ENCODE data around the gene RANBP3. TPM values are rescaled to one million over a fixed set of nuclear protein-coding genes. Genes with fewer than 3 reads are reported as not detected.

Gene RANBP3, protein sequence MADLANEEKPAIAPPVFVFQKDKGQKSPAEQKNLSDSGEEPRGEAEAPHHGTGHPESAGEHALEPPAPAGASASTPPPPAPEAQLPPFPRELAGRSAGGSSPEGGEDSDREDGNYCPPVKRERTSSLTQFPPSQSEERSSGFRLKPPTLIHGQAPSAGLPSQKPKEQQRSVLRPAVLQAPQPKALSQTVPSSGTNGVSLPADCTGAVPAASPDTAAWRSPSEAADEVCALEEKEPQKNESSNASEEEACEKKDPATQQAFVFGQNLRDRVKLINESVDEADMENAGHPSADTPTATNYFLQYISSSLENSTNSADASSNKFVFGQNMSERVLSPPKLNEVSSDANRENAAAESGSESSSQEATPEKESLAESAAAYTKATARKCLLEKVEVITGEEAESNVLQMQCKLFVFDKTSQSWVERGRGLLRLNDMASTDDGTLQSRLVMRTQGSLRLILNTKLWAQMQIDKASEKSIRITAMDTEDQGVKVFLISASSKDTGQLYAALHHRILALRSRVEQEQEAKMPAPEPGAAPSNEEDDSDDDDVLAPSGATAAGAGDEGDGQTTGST
- total RNA-seq (2021; ENCODE audit: unreplicated experiment), result 62.4 TPM
- polyA plus RNA-seq (2012), result 54.7 and 77.9 TPM in 2 replicates
- percentile 77 among the genes with signal in this experiment for Bru-seq, nascent RNA
- BruChase-seq, experiment 1, labeled RNA remaining after a 6-hour chase, result percentile 80 among the genes with signal in this experiment
- BruChase-seq, experiment 2, labeled RNA remaining after a 2-hour chase, result percentile 83 among the genes with signal in this experiment
- long read RNA-seq, transcript RANBP3-201 (16 exons, 1,762 nt), result major isoform, 13 of 55 reads
- long read RNA-seq, transcript RANBP3-220 (16 exons, 1,783 nt), result minor isoform, 5 of 55 reads
- long read RNA-seq, partial matches to known transcripts, result 11 of 55 reads
- long read RNA-seq, other reads (novel, unspliced or antisense), result 23 of 55 reads

DNA sequence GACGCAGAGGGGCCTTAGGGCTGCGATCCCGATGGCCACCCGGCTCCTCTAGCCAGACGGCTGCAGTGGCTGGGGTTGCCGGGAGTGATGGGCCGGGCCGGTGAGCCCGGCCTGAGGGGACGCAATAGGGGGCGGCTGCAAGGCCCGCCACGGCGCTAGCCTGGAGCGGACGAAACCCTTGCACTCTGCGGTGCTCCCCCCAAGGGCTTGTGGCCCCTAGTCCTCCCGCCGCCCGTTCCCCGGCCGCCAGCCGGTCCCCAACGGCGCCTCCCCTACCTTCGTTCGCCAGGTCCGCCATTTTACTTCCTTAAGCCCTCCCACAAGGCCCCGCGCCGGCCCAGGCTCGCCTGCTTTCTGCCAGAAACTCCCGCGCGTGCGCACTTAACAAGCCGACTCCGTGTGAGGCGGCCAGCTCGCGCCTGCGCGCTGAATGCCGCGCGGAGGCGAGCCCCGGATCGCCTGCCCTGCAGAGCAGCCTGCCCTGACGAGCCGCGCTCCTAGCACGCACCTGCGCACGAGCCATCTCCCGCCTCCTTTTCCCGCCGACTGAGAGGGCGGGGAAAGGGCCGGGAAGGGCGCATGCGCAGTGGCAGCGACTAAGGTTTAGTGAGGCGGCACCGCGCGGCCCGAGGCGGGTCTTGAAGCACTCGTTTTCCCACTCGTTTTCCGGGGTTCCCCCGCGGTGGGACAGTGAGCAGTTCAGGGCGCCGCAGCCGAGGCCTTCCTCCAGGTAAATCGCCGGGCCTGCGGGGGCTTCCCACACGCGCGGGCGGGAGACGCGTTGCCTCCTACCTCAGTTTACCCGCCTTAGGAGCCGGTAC lies at the start of gene RANBP3:
Gene RANBP3, minus strand, starts transcription at position 356 of the 821 bp plus-strand sequence. Its CDS starts 58 bp downstream, at position 298.
- H3K79me2 ChIP-seq (ENCODE audit: insufficient read depth, low read length), result peaks cover 68% of the 10 kb centered on the region
- peaks cover 2 to 18% of the 10 kb centered on the region in 2 experiments; a peak in 3 of 4 replicates for H3K36me3 ChIP-seq (ENCODE audit: control insufficient read depth in 1 of 2, insufficient read depth in 2 of 2, low read length in 2 of 2)
- peak within 1 kb of the TSS; percentile 92 for H3K4me2 ChIP-seq (ENCODE audit: low read length)
- peaks cover 7 to 22% of the 10 kb centered on the region in 2 experiments for H3K4me1 ChIP-seq (ENCODE audit: control insufficient read depth in 1 of 2, insufficient read depth in 2 of 2, low read length in 2 of 2)
- BruUV-seq (replicated peaks), result no TSS peak
- ChIA-PET CTCF (interaction anchor here (0.8 to 4.3 kb wide), 5 partner anchors 10 to 174 kb away, joined by 3 to 20 read pairs (median 5); partner anchors contain the start of gene NDUFA11), RAD21 (ENCODE audit: low non-redundant PET in 1 of 2, low total read pairs in 2 of 2, uncharacterized antibody in 2 of 2, unreplicated experiment in 2 of 2) (interaction anchor here in 1 of 2 experiments (1.5 kb wide), 1 partner anchor 174 kb away, joined by 3 read pairs; no protein-coding TSS in a partner anchor), POLR2A (interaction anchor here (0.6 to 0.9 kb wide), 2 partner anchors 10 kb away, joined by 3 read pairs; no protein-coding TSS in a partner anchor)
- peak within 1 kb of the TSS; percentile 97 for H3K9ac ChIP-seq (ENCODE audit: low read length)
- intact Hi-C loops (cut with micrococcal nuclease), result no loop called here
- no peaks in the 10 kb centered on the region for H3K27me3 ChIP-seq (ENCODE audit: insufficient read depth, low read length)
- no peaks in the 10 kb centered on the region for H4K20me1 ChIP-seq (ENCODE audit: insufficient read depth)
- TF ChIP-seq POLR2AphosphoS5 (IDR thresholded peaks at IDR 0.05; ENCODE audit: low read depth, low read length) (peak; percentile 81), CBX3 (IDR thresholded peaks at IDR 0.05; ENCODE audit: low read depth) (no peak), POLR2A (IDR thresholded peaks at IDR 0.05; ENCODE audit: borderline replicate concordance, extremely low read depth, insufficient read depth, insufficient read length) (peak; percentile 68), ZNF274 (IDR thresholded peaks at IDR 0.05; ENCODE audit: low read depth, low read length) (no peak), ZFX (IDR thresholded peaks at IDR 0.05) (peak; percentile 98), YY1 (IDR thresholded peaks at IDR 0.05; ENCODE audit: extremely low read depth, insufficient replicate concordance, low read depth, low read length) (peak; percentile 96), TCF7L2 (IDR thresholded peaks at IDR 0.05; ENCODE audit: borderline replicate concordance, extremely low read depth, insufficient read depth, insufficient read length) (no peak)
- TF ChIP-seq, protein P1, sequence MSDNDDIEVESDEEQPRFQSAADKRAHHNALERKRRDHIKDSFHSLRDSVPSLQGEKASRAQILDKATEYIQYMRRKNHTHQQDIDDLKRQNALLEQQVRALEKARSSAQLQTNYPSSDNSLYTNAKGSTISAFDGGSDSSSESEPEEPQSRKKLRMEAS (IDR thresholded peaks at IDR 0.05), result peak; percentile 99
- TF ChIP-seq, protein P2, sequence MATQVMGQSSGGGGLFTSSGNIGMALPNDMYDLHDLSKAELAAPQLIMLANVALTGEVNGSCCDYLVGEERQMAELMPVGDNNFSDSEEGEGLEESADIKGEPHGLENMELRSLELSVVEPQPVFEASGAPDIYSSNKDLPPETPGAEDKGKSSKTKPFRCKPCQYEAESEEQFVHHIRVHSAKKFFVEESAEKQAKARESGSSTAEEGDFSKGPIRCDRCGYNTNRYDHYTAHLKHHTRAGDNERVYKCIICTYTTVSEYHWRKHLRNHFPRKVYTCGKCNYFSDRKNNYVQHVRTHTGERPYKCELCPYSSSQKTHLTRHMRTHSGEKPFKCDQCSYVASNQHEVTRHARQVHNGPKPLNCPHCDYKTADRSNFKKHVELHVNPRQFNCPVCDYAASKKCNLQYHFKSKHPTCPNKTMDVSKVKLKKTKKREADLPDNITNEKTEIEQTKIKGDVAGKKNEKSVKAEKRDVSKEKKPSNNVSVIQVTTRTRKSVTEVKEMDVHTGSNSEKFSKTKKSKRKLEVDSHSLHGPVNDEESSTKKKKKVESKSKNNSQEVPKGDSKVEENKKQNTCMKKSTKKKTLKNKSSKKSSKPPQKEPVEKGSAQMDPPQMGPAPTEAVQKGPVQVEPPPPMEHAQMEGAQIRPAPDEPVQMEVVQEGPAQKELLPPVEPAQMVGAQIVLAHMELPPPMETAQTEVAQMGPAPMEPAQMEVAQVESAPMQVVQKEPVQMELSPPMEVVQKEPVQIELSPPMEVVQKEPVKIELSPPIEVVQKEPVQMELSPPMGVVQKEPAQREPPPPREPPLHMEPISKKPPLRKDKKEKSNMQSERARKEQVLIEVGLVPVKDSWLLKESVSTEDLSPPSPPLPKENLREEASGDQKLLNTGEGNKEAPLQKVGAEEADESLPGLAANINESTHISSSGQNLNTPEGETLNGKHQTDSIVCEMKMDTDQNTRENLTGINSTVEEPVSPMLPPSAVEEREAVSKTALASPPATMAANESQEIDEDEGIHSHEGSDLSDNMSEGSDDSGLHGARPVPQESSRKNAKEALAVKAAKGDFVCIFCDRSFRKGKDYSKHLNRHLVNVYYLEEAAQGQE (IDR thresholded peaks at IDR 0.05; ENCODE audit: low read depth), result no peak
- TF ChIP-seq, protein P3, sequence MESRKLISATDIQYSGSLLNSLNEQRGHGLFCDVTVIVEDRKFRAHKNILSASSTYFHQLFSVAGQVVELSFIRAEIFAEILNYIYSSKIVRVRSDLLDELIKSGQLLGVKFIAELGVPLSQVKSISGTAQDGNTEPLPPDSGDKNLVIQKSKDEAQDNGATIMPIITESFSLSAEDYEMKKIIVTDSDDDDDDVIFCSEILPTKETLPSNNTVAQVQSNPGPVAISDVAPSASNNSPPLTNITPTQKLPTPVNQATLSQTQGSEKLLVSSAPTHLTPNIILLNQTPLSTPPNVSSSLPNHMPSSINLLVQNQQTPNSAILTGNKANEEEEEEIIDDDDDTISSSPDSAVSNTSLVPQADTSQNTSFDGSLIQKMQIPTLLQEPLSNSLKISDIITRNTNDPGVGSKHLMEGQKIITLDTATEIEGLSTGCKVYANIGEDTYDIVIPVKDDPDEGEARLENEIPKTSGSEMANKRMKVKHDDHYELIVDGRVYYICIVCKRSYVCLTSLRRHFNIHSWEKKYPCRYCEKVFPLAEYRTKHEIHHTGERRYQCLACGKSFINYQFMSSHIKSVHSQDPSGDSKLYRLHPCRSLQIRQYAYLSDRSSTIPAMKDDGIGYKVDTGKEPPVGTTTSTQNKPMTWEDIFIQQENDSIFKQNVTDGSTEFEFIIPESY (IDR thresholded peaks at IDR 0.05; ENCODE audit: extremely low read depth, insufficient replicate concordance, low read length), result peak; percentile 41
- ATAC-seq (peak; percentile 95), DNase-seq (ENCODE audit: low read depth, low spot score) (peak; percentile 97)
- no peak within 1 kb of the TSS for H2AFZ ChIP-seq (ENCODE audit: low read depth, low read length, poor library complexity, severe bottlenecking)
- no peaks in the 10 kb centered on the region for H3K9me3 ChIP-seq (ENCODE audit: control insufficient read depth in 1 of 2, insufficient read depth in 1 of 2, low read depth in 1 of 2, low read length in 2 of 2)
- H3K4me3 ChIP-seq (replicated peaks in 1 of 2; ENCODE audit: low read depth in 1 of 2, low read length in 2 of 2), result peak within 1 kb of the TSS; percentile 93 to 96
- H3K27ac ChIP-seq (ENCODE audit: low read depth, low read length), result peak within 1 kb of the TSS; percentile 76
- no peaks in the 10 kb centered on the region for H3K9me2 ChIP-seq (ENCODE audit: insufficient read depth)

Data from HCT116 (cell line).